ENCODE results near the gene HAVCR2.

DNA sequence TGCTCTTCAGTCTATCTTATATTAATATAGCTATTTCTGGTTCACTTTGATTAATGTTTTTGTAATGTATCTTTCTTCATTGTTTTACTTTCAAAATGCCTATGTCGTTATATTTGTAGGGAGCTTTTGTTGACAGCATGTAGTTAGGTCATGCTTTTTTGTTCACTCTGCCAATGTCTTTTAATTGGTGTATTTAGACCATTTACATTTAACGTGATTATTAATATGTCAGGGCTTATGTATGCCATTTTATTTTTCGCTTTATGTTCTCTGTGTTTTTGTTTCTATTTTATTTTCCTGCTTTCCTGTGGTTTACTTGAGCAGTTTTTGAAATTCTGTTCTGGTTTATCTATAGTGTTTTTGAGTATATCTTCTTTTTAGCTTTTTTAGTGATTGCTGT is 46.5 kb upstream of the HAVCR2 start:
- no peak for TF ChIP-seq POLR2AphosphoS5 (IDR thresholded peaks at IDR 0.05)
- TF ChIP-seq, protein P1, sequence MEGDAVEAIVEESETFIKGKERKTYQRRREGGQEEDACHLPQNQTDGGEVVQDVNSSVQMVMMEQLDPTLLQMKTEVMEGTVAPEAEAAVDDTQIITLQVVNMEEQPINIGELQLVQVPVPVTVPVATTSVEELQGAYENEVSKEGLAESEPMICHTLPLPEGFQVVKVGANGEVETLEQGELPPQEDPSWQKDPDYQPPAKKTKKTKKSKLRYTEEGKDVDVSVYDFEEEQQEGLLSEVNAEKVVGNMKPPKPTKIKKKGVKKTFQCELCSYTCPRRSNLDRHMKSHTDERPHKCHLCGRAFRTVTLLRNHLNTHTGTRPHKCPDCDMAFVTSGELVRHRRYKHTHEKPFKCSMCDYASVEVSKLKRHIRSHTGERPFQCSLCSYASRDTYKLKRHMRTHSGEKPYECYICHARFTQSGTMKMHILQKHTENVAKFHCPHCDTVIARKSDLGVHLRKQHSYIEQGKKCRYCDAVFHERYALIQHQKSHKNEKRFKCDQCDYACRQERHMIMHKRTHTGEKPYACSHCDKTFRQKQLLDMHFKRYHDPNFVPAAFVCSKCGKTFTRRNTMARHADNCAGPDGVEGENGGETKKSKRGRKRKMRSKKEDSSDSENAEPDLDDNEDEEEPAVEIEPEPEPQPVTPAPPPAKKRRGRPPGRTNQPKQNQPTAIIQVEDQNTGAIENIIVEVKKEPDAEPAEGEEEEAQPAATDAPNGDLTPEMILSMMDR (IDR thresholded peaks at IDR 0.05) = no peak
